ENCODE data around the gene FGF12. TPM values are rescaled to one million over a fixed set of nuclear protein-coding genes. Genes with fewer than 3 reads are reported as not detected.

FGF12 gene
- total RNA-seq, 1 donor from 2014 or later: 9.8 TPM

DNA sequence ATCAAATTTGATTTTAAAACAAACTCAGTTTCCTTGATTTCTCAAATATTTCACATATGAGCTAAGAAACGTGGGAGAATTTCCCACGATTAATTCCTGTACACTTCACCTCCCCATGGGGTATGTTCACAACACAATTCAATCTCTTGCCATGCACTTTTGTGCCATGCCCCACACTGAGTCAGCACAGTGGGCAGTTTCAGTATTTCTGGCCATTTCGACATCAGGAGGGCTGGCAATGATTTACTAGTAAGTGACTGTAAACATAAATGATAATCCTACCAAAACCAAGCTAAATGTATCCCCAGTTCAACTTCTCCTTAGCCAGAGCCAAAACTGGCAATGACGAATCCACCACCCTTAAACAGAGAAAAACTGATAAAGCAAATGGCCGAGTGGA lies 293.6 kb downstream of the FGF12 start:
- no peak for DNase-seq (ENCODE audit: extremely low spot score, unreplicated experiment)
- no peaks in the 10 kb centered on the region for H3K36me3 Mint-ChIP-seq
- no peaks in the 10 kb centered on the region for H3K9me3 Mint-ChIP-seq
- H3K27ac Mint-ChIP-seq: no peak overlapping the region
- H3K27me3 Mint-ChIP-seq: peaks cover 50% of the 10 kb centered on the region
- TF ChIP-seq, protein P1, sequence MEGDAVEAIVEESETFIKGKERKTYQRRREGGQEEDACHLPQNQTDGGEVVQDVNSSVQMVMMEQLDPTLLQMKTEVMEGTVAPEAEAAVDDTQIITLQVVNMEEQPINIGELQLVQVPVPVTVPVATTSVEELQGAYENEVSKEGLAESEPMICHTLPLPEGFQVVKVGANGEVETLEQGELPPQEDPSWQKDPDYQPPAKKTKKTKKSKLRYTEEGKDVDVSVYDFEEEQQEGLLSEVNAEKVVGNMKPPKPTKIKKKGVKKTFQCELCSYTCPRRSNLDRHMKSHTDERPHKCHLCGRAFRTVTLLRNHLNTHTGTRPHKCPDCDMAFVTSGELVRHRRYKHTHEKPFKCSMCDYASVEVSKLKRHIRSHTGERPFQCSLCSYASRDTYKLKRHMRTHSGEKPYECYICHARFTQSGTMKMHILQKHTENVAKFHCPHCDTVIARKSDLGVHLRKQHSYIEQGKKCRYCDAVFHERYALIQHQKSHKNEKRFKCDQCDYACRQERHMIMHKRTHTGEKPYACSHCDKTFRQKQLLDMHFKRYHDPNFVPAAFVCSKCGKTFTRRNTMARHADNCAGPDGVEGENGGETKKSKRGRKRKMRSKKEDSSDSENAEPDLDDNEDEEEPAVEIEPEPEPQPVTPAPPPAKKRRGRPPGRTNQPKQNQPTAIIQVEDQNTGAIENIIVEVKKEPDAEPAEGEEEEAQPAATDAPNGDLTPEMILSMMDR (conservative IDR thresholded peaks at IDR 0.05): no peak
- no peak overlapping the region for H3K4me3 Mint-ChIP-seq
- no peaks in the 10 kb centered on the region for H3K4me1 Mint-ChIP-seq (ENCODE audit: unreplicated experiment)

DNA sequence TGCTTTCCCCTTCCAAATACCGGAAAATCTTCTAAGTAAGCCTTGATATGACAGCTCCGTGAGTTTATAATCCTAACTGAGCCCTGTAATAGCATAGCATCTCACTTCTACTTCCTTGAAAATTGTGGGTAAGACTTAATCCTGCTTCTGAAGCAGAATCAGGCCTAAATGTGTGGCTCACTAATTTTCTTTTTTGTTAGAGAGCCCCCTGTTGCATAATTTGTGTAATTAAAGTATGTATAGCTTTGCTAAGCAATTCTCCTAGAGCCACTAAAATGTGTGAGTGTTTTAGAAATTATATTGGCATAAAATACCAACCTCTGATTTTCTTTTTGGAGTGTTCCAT lies 304.4 kb downstream of the FGF12 start:
- TF ChIP-seq, protein P1 (conservative IDR thresholded peaks at IDR 0.05): peak; percentile 63
- no peak overlapping the region for H3K4me3 Mint-ChIP-seq
- no peaks in the 10 kb centered on the region for H3K9me3 Mint-ChIP-seq
- H3K4me1 Mint-ChIP-seq (ENCODE audit: unreplicated experiment): peaks cover 1% of the 10 kb centered on the region
- no peak overlapping the region for H3K27ac Mint-ChIP-seq
- H3K27me3 Mint-ChIP-seq: peaks cover 55% of the 10 kb centered on the region
- DNase-seq (ENCODE audit: extremely low spot score, unreplicated experiment): no peak
- H3K36me3 Mint-ChIP-seq: no peaks in the 10 kb centered on the region

DNA sequence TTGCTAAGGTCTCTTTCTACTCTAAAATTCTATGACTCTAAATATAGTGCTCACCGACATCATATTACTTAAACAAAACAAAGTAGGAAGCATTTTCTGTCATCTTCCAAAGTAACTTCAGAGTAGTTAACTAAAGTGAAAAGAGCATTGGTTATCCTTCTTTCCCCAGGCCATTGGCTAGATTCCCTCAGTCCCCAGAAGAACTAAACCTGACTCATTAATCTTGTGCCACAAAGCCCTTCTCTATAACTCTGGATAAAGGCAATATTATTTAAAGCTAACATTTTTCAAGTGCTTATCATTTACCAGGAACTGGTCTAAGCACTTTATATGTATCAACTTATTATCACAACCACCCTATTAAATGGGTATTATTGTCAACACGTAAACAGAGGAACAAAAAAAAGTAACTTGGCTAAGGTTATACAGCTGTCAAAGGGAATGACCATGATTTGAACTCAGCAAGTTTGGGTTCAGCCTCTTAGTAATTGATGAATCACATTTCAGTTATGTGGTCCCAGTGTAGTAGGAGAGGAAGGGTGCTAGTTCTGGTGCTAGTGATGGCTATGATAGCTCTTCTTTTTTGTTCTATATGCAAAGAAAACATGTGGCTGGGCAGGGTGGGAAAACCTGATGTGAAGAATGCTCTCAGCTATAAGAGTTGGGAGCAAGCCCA lies 304.9 kb downstream of the FGF12 start:
- H3K27ac Mint-ChIP-seq: no peak overlapping the region
- peaks cover 54% of the 10 kb centered on the region for H3K27me3 Mint-ChIP-seq
- no peak for DNase-seq (ENCODE audit: extremely low spot score, unreplicated experiment)
- no peaks in the 10 kb centered on the region for H3K9me3 Mint-ChIP-seq
- TF ChIP-seq, protein P1 (conservative IDR thresholded peaks at IDR 0.05): no peak
- H3K36me3 Mint-ChIP-seq: no peaks in the 10 kb centered on the region
- peaks cover 6% of the 10 kb centered on the region for H3K4me1 Mint-ChIP-seq (ENCODE audit: unreplicated experiment)
- no peak overlapping the region for H3K4me3 Mint-ChIP-seq

DNA sequence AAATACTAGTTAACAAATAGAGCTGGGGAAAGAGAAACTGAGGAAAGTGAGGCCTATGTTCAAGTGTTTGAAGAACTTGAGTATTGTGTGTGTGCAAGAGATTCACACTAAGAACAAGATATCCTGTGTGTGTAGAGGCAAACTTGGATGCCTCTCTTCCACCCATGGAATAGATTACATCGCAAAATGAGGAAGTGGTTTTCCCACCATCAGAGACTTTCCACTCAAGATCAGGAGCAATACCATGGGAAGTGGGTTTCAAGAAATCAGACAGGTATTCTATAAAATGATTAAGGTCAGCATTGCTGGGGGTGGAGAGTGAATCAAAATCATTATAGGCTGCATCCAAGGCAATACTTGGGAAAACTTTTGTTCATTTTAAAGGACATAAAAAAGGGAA lies 308.0 kb downstream of the FGF12 start:
- Mint-ChIP-seq H3K4me1 (ENCODE audit: unreplicated experiment) (peaks cover 6% of the 10 kb centered on the region), H3K4me3 (no peak overlapping the region), H3K27ac (no peak overlapping the region), H3K36me3 (no peaks in the 10 kb centered on the region), H3K27me3 (peaks cover 58% of the 10 kb centered on the region), H3K9me3 (no peaks in the 10 kb centered on the region)
- TF ChIP-seq, protein P1 (conservative IDR thresholded peaks at IDR 0.05): no peak
- no peak for DNase-seq (ENCODE audit: extremely low spot score, unreplicated experiment)

DNA sequence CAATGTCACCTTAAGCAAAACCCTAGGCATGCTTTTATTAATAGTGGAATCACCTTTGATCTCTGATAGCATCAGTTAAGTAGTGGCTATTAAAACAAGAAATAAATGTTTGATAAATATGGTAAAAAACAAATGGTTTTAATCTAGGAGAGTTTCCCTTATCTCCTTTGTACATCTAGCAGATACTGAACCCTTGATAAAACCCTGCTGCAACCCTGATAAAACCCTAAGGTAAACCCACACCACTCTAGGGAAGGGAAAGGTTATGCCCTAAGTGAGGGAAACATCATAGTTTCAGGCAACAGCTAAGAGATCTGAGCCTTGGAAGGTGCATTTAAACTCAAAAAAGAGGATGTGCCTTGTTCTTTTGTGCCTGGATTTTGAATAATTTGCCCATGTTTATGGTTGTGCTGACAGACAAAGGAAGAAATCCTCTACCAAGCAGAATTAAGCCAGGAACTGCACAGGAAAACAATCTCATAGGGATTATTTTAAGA lies 309.7 kb downstream of the FGF12 start:
- no peak overlapping the region for H3K4me3 Mint-ChIP-seq
- H3K36me3 Mint-ChIP-seq: no peaks in the 10 kb centered on the region
- no peak overlapping the region for H3K27ac Mint-ChIP-seq
- peaks cover 60% of the 10 kb centered on the region for H3K27me3 Mint-ChIP-seq
- DNase-seq (ENCODE audit: extremely low spot score, unreplicated experiment): no peak
- peaks cover 6% of the 10 kb centered on the region for H3K4me1 Mint-ChIP-seq (ENCODE audit: unreplicated experiment)
- H3K9me3 Mint-ChIP-seq: no peaks in the 10 kb centered on the region
- TF ChIP-seq, protein P1 (conservative IDR thresholded peaks at IDR 0.05): no peak

All from type B pancreatic cell (in vitro differentiated cells).